CD1c-positive myeloid dendritic cell (primary cell): ENCODE results near the gene PTPA.
"Not testable (repeated sequence)": the region's sequence is repeated elsewhere in the genome, so short reads cannot be mapped to it uniquely, and the experiment has no call there.

ENCODE experiments used
- DNase-seq: peaks from one replicate; pipeline ENCODE4 v3.0.0-alpha.2; 2016; ENCODE audit errors: extremely low spot score

The PTPA gene

DNA sequence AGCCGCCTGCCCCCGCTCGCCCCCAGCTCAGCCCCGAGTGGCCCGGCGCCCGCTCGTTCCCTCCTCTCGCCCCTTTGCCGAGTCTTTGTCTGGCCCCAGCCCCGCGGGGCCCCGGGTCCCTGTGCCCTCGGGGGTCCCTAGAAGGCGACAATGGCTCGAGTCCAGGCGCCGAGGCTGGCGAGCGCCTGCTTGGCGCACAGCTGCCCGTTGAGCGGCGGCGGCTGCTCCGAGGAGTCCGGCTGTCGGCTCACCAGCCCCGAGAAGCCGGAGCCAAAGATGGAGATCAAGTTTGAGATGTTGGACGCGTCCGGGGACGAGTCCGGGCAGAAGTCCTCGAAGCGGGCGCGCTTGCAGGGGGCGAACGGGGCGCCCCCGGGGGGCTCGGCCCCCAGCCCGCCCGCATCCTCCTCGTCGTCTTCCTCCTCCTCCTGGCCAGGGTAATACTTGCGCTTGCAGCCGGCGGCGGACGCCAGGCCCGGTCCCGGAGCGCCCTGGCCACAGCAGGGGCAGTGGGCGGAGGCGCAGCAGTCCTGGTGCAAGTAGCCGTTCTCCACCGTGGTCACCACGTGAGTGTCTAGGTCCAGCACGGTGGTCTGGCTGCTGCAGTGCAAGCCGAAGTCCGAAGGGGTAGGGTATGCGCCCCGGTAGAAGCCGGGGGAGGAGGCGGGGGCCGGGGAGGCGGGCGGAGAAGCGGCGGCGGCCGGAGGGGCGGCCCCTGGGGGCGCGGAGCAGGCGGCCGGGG lies 65.7 kb downstream of the PTPA start:
- peak; percentile 40 for DNase-seq

DNA sequence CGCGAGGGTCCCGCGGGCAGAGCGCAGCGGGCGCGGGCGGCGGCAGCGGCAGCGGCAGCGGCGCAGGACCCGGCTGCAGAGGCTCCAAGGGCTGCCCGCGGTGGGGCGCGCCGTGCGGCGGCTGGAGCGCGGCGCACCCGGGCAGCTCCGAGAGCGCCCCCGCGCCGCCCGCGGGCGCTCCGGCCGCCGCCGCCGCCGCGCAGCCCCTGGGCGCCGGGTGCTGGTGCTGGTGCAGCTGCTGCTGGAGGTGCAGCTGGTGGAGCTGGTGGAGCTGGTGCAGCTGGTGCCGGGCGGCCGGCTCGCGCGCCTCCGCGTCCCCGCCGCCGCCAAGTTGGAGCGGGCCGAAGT lies 66.2 kb downstream of the PTPA start:
- DNase-seq: peak; percentile 32

DNA sequence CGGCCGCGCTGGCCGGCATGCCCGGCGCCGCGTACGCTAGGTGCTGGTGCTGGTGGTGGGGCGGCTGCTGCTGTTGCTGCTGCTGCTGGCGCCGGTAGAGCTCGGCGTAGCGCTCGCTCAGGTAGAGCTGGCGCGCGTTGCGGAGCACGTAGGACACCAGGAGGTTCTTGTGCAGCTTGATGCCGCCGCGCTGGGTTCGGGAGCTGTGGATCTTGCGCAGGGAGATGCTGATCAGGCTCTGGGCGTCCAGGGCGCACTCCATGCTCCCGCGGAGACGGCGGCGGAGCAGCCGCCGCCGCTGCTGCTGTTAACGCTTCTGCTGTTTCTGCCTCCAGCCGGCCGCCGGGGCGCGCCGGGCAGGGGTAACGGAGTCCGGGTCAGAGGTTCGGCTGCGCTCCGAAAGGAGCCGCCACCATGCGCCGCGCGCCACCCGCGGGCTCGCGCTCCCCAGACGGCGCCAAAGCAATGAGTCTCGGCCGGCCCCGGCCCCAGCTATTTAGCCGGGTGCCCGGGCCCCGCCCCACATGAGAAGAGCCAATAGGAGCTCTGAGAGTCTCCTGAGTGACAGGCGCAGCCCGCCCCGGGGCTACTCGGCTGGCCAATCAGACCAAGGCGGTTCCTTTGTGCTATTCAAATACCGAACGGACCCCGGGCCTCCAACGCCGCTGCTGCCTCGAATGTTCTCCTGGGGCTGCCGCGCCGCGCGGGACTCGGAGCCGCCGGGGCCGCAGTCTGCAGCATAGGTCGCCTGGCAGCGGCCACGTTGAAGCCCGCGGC lies 66.8 kb downstream of the PTPA start, which contains the start of gene IER5L:
Gene IER5L, minus strand, starts transcription at position 471 of the 777 bp plus-strand sequence. Its CDS starts 209 bp downstream, at position 262.
- DNase-seq: peak; percentile 97

DNA sequence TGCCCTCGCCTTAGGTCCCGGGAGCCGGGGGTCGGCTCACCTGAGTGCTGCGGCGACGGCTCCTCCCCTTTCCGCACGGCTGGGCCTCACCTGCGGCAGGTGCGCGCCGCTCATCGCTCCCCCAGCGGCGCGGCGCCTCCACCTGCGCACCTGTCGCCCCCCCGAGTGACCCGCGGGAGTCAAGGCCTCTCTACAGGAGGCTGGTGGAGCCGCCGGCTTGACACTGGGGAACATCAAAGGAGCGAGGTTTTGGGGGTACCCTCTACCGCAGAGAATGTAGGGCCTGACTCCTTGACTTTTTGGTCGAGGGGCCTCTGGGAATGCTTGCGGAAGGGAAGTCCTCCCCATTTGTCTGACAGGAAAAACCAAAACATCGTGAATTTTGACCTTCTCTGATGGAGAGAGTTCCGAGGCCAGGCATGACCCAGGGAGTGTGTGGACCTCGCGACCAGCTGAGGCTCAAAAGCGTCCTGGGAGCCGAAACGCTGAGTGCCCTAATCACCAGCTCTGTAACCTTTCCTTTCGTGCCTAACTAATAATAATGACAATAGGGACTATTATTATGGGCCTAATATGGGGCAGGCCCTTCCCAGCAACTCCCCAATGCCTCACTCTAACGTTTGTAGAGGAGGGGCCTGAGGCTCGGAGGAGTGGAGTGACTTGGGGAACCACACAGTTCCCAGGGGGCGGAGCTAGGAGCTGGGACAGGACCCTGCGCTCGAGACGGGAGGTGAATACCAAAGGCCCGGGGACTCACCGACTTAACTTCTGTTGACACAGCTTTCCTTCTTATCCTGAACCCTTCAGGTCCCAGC lies 67.6 kb downstream of the PTPA start:
- no peak for DNase-seq

DNA sequence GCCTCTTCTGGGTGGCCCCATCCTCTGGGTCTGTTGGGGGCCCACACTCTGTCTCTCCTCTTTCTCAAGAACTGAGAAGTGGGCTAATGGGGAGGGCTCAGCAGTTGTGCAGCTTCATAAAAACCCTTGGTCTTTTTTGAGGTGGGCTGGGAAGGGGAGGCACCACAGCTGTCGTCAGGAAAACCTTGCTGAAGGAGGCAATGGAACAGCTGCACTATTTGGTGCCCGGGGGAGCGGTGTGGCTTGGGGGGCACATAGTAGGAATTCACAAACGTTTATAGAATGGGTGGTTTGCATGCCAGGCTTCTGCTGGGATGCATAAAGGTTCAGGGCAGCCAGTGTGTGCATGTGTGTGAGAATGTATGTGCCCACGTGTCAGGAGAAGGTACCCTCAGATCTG lies 70.0 kb downstream of the PTPA start:
- no peak for DNase-seq

DNA sequence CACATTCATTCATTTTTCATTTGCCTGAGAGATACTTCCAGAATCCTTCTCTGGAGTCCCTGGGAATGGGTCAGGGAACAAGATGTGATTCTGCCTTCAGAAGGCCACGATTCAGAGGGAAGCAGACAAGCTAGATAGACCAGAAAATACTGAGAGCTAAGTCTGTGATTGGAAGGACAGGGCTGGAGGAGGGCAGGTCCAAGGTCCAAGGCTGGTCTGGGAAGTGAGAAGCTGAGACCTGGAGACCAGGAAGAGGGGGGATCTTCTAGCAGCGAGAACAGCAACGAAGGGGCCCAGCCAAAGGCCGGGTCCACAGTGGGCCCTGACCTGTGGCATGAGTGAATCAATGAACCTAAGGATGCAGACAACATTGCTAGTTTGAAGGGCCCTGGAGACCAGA lies 70.9 kb downstream of the PTPA start:
- DNase-seq: no peak

DNA sequence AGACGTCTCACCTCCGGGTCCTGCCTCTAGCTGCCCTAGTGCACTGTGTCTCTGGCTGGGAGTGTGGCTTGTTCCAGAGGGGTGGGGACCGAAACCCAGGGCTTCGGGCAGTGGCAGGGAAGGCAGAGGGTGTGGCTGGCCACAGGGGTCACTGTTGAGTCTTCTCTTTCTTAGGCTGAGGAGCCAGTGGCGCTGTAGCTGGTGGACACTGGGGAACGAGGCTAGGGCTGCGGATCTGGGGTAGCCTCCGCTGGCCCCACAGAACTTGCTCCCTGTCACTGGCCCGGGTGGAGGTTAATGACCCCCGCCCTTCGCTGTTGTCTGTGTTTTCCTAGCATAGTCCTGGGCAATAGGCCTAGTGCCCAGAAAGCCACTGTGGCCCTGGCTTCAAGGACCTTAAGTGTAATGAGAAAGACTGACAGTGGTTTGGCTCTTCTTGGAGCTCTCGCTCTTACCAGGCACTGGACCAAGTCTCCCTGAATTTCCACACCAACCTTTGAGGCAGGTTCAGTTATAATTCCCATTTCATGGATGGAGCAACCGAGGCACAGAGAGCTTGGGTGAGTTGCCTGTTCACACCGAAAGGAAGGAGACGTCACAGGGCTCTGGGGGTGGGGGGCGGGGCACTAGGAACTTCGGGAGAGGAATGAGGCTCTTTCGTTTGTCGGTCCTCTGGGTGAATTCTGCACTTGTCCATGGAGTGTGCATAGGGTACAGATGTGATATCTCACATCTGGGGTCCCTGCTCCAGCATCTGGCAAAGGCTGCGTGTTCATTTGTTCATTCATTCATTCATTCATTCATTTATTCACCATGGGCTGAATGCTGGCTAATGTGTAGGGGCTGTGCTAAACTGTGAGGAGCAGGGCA lies 71.6 kb downstream of the PTPA start:
- peak; percentile 32 for DNase-seq

DNA sequence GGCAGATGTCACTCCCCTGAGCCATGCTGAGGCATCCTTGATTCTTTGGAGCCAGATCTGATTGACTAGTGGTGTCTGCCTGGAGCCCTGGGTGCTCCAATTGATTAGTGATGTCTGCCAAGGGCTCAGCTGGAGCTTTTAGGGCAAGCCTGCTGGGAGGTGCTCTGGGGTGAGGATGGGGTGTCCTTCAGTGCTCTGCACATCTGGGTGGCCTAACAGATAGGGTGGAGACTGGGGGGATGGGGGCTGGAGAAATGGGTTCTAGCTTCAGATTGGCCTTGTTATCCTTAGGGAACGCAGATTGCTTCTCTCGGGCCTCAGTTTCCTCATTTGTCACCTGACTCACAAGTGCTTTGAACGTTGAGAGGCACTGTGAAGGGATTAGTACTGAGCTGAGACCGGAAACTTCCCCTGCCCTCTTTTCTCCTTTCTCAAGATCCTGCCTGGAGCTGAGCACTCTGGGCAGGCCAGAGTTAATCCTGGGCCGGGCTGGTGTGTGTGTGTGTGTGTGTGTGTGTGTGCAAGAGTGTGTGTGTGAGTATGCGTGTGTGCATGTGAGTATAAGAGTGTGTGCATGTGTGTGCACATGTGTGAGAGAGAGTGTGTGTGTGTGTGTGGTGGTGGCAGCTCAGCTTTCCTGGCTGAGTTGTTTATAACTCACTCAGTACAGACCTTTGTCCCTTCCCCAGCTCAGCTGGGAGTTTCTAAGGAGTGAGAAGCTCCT lies 72.4 kb downstream of the PTPA start:
- no peak for DNase-seq

DNA sequence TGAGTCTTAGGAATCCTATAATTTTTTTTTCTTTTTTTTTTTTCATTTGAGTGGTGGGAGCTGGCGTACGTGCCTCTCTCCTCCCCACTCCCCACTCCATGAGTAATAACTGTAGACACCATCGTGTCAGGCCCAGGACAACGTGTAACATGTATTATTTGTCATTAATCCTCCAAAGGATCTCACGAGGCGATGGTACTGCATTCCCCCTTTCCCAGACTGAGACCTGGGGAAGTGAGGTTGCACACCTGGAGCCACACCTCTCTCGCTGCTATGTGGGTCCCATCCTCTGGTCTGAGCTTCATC lies 73.0 kb downstream of the PTPA start:
- DNase-seq: no peak

DNA sequence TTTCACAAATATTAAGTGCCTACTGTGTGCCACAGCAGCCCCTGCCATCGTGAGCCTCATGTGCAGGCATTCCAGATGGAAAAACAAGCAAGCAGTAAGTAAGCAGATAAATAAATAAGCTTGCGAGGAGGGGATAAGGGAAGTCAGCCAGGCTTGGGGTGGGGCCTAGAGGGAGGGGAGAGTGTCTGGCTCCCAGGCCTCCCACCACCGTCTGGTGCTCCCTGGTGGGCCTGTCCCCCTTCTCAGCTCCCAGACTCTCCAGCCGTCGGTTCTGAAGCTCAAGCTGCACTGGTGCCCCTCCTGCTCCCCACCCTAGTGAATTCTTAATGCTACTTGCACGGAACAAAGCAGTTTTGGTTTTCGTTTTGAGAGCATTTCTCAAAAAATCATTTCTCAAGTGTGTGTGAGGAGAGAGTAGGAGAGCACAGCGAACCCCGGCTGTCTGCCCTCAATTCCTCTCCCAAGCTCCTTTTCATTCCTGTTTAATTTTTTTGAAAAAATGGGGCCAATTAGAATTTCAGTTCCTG lies 73.4 kb downstream of the PTPA start:
- DNase-seq: no peak

DNA sequence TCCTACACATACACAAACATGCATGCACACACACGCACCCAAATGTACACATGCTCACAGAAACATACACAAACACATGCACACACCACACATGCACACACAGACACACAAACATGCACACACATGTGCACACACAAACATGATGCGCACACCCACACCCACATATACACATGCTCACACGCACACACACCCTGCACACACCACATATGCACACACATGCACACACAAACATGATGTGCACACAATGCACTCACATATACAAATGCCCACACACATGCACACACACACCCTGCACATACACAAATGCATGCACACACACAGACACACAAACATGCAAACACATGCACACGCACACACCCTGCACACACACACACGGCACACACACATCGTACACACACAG lies 74.2 kb downstream of the PTPA start:
- no peak for DNase-seq

DNA sequence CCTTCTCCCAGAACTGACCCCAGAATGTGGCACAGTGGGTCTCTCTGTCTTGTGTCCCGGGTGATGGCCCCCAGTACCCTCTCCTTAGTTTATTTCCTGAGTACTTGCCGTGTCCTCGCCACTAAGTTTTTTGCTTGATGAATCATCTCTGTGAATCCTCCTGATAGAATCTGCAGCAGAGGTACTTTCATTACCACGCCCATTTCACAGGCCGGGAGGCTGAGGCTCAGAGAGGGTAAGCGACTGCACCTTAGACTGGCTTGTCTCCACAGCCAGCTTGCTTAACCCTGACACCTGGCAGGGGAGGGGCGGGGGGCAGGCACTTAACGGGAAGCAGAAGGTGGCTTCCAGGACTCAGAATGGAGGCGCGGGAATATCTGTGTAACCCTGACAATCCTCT lies 74.8 kb downstream of the PTPA start:
- no peak for DNase-seq

DNA sequence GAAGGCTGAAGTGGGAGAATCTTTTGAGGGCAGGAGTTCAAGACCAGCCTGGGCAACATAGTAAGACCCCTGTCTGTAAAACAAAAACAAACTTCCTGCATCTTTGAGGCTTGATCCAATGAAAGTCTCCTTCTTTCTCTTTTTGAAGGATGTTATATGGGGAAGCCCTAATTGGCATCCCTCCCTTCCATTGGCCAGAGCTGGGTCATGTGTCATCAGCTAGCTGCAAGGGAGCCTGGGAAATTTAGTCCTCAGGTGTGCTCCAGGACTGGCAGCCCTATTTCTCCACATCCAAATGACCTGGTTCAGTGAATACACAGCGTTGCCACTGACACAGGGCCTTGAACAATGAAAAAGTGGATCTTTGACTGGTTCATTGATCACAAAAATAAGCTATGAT lies 75.8 kb downstream of the PTPA start:
- no peak for DNase-seq

DNA sequence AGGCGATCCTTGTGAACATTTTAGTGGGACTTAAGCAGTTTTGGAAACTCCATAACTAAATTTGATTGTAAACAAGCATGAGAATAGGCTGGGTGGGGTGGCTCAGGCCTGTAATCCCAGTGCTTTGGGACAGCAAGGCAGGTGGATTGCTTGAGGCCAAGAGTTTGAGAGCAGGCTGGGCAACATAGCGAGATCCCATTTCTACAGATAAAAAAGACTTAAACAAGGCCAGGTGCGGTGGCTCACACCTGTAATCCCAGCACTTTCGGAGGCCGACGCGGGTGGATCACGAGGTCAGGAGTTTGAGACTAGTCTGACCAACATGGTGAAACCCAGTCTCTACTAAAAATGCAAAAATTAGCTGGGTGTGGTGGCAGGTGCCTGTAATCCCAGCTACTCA lies 78.8 kb downstream of the PTPA start:
- not testable (repeated sequence) for DNase-seq

DNA sequence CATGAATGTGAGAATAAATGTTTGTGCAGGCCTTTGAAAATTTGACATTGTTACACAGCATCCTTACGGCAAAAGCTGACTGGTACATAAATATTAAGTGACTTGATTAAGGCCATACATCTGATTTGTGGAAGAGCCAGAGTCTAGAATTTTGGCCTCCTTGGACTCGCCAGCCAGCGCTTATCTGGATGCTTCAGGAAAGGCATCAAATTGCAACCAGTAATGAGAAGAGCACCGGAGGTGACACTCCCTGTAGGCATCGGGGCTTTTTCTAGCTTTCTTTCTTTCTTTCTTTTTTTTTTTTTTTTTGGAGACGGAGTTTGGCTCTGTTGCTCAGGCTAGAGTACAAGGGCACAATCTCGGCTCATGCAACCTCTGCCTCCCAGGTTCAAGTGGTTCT lies 80.0 kb downstream of the PTPA start:
- no peak for DNase-seq

DNA sequence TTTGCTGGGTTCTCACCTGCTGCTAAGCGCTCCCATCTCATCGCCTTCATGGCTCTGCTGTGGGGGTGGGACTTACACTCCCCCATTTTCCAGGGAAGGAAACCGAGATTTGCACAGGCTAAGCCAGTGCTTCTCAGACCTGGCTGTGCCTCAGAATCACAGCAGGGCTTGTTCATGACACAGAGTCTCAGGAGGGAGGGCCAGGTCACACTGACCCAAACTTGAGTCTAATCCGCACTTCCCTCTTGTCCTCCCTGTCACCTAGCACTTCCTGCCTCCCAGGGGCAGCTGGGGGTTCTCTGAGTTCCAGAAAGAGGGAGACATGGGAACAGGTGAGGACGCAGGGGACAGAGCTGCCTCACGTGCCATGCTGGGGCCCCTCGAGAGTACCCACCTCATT lies 82.4 kb downstream of the PTPA start:
- no peak for DNase-seq

DNA sequence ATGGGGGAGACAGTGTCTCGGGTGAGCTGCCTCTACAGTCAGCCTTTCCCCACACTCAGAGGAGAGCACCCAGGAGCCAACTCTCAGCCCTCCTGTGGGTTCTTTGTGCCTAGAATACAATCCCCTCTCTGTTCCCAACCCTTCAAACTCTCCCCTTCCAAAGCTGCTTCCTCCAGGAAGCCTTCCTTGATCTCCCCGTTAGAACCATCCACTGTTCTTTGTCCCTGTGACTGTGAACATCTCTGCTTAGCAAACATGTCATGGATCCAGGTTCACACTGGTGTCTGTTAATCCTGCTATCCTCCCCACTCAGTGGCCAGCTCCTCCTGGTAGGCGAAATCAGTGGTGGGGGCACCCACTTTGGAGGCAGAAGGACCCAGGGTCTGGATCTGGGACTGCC lies 83.0 kb downstream of the PTPA start:
- no peak for DNase-seq

DNA sequence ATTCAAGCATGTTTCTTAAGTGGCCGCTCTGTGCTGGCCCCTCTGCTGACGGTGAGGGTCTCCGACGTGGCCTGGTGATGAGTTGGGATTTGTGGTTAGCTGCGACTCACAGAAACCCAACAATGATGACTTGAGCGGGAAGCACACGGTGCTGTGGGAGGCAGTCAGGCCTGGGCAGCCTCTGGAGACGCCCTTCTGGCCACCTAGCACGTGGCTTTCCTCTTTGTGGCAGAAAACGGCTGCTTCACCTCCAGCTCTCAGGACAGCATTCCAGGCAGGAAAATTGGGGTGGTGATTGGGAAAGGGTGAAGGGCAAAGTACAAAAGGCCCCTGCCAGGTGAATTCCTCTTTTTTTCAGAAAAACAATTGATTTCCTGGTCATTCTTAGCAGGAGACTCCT lies 84.4 kb downstream of the PTPA start:
- no peak for DNase-seq

DNA sequence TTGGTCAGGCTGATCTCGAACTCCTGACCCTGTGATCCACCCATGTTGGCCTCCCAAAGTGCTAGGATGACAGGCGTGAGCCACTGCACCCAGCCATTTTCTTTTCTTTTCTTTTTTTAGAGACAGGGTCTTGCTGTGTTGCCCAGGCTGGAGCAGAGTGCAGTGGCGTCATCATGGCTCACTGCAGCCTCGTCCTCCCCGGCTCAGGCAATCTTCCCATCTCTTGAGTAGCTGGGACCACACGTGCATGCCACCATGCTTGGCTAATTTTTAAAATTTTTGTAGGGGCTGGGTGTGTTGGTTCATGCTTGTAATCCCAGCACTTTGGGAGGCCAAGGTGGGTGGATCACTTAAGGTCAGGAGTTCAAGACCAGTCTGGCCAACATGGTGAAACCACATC lies 85.8 kb downstream of the PTPA start:
- not testable (repeated sequence) for DNase-seq

DNA sequence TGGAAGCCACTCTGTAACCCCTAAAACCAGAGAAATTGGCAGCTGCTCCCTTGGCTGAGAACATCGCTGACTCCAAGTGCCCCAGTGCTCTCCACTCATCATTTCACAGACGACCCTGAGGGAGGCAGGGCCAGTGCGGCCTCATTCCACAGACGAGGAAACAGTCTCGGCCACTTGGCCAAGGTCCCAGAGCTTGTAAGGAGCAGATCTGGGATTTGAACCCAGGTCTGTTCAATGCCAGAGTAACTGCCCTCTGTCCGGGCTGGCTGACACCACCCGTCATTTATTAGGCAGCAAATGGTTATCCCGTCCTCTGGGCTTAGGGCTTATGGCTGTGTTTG lies 86.7 kb downstream of the PTPA start:
- no peak for DNase-seq
